ENCODE measurements around the gene CDC42EP1.

CDC42EP1 gene

DNA sequence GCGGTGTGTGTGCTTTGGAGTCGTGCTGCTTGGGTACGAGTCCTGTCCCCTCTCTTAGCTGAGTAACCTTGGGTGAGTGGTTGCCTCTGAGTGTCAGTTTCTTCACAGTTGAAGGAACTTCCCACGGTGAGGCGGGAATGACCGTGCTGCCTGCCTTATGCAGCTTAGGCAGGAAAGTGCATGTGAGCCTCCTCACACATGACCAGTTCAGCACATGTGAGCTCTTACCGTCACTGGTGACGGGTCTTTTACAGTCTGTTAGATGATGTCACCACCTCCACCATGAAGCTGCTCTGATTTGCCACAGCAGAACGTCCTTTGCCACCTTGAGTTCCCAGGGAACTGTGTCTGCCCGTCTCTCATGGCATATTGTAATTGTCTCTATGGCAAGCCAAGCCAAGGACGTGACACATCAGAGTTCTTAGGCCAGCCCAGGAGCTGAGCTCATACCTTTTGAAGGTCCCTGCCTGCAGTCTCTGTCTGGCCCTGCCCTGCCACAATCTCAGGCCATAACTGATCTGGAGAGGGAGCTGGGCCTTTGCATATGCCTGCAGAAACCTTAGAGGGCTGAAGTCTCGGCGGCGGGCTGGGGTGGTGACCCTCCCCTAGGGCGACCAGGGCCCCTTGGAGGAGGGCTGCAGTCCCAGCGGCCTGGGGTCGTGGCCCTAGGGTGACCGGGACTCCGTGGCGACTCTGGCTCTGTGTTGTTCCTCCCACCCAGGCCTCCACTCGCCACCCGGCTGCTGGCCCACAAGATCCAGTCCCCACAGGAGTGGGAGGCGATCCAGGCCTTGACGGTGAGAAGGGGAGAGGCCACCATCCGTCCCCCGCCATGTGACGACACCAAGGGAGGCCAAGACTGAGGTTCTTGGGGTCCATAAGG, 56.2 kb downstream of the CDC42EP1 start:
- DNase-seq = no peak

DNA sequence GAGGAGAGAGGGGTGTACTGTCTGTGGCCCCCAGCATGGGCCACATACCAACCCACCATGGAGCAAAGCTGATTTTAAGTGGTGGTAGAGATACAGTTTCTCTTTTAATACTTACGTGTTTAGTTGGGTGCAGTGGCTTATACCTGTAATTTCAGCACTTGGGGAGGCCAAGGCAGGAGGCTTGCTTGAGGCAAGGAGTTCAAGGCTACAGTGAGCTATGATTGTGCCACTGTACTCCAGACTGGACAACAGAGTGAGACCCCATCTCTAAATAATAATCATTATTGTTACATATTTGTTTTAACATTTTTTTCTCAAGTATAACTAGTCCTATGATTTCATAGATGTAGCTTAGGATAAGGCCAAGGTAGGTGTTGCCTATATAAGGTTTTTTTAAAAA, 57.2 kb downstream of the CDC42EP1 start:
- no peak for DNase-seq

DNA sequence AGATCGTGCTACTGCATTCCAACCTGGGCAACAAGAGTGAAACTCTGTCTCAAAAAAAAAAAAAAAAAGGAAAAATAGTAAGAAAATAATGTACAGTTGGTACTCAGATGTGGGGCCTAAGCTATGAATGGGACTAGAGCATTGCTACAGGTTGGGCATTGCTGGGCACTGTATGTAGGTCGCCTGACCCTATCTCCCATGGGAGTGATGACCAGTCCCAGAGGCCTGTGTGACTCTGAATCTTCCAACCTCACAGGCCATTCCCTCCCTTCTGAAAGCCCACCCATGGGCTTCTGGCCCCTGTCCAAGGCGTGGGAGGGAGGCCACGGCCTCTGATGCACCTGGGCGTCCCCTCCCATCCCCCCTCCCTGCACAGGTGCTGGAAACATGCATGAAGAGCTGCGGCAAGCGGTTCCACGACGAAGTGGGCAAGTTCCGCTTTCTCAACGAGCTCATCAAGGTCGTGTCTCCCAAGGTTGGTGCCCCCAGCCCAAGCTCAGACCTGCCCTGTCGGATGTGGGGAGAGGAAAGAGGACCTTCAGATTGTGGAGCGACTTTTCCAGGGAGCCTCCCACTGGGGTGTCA, 57.9 kb downstream of the CDC42EP1 start:
- DNase-seq = no peak

GRCh38 chr22:37618674-37619073, 58.4 kb downstream of the CDC42EP1 start:
- DNase-seq = no peak

Measured in CD4-positive, alpha-beta T cell treated with Interleukin-21 for 1 hour (primary cell).